ENCODE measurements around the gene SGF29. TPM values are rescaled to one million over a fixed set of nuclear protein-coding genes. Genes with fewer than 3 reads are reported as not detected.

The SGF29 gene
- total and polyA plus RNA-seq, 2 of the 8 experiments (the other 6 are each of a cell fraction or from before 2014, with no cell fraction given), result 3.1 to 22.7 TPM

DNA sequence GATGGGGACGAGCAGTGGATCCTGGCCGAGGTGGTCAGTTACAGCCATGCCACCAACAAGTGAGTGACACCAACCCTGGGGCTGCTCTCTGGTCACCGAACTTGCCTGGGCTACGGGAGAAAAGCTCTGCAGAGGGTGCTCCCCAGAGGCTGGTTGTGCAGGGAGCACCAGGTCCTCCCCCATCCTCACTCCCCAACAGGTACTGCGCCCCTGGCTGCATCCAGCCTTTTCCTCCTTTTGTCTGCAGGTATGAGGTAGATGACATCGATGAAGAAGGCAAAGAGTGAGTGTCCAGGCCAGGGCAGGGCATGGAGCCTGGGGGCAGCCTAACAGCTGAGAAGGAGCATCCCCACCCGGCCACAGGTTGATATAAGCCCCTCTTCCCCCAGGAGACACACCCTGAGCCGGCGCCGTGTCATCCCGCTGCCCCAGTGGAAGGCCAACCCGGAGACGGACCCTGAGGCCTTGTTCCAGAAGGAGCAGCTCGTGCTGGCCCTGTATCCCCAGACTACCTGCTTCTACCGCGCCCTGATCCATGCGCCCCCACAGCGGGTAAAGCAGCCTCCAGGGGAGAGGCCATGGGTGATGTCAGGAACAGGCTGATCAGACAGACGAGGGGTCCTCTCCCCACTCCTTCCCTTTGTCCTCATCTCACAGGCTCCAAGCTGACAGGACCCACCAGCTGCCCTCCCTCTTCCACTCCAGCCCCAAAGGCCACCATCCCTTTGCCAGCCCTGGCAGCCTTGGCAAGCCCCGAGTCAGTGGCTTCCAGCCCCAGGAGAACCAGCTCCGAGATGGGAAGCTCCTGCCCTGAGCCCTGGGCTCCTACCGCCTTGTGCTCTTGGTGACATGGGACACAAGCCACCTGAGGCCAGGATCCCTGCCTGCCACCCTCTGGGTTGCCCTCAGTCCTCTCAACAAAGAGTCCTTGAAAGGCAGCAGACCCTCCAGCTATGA, 36.9 kb downstream of the SGF29 start (continued):
- TF ChIP-seq CHD1 (IDR thresholded peaks at IDR 0.05; ENCODE audit: low read depth, low read length) (no peak), NANOG (IDR thresholded peaks at IDR 0.05; ENCODE audit: insufficient read depth, low read depth, low read length, poor library complexity, severe bottlenecking) (no peak), SP4 (IDR thresholded peaks at IDR 0.05; ENCODE audit: low read length) (no peak), TBP (IDR thresholded peaks at IDR 0.05; ENCODE audit: low read depth, low read length) (no peak), TEAD4 (IDR thresholded peaks at IDR 0.05; ENCODE audit: low read depth, low read length) (no peak), JUN (IDR thresholded peaks at IDR 0.05; ENCODE audit: low read depth, low read length) (no peak), SIN3A (conservative IDR thresholded peaks at IDR 0.05 in 1 of 2, IDR thresholded peaks at IDR 0.05 in 1 of 2; ENCODE audit: low read depth in 1 of 2, low read length in 2 of 2) (no peak), CHD2 (IDR thresholded peaks at IDR 0.05; ENCODE audit: low read length) (no peak), SRF (IDR thresholded peaks at IDR 0.05; ENCODE audit: low read depth, low read length) (no peak)

All from H1 (cell line).